ENCODE results near the gene SMARCAL1. TPM values are rescaled to one million over a fixed set of nuclear protein-coding genes. Genes with fewer than 3 reads are reported as not detected.

Gene SMARCAL1
- total and polyA plus RNA-seq, 2 donors (not counting 1 experiment from before 2014, with no cell fraction given): 20.2 to 46.7 TPM

- H3K9me3 Mint-ChIP-seq (ENCODE audit: insufficient read depth): no peaks in the 10 kb centered on the region
- Histone ChIP-seq H3K27me3 (replicated peaks in 1 of 4; ENCODE audit: control extremely low read depth in 1 of 4, control insufficient read depth in 3 of 4, insufficient read depth in 4 of 4, low read length in 3 of 4) (no peaks in the 10 kb centered on the region), H3K9ac (ENCODE audit: low read length) (no peak overlapping the region), H3K36me3 (replicated peaks in 1 of 2; ENCODE audit: control extremely low read depth in 1 of 2, control insufficient read depth in 1 of 2, extremely low read depth in 1 of 2, insufficient read depth in 2 of 2, low read length in 1 of 2) (peaks cover 8 to 20% of the 10 kb centered on the region in 2 experiments), H3K4me3 (ENCODE audit: control extremely low read depth in 1 of 5, extremely low read depth in 1 of 5, insufficient read depth in 1 of 5, low read depth in 2 of 5, low read length in 4 of 5) (no peak overlapping the region), H4K20me1 (ENCODE audit: control insufficient read depth, insufficient read depth, low read length, poor library complexity, severe bottlenecking) (no peaks in the 10 kb centered on the region), H2AFZ (ENCODE audit: insufficient read depth, low read depth, low read length, poor library complexity, severe bottlenecking) (no peak overlapping the region), H3K4me1 (ENCODE audit: control insufficient read depth in 2 of 2, insufficient read depth in 2 of 2, low read length in 2 of 2) (no peaks in the 10 kb centered on the region), H3K27ac (ENCODE audit: low read length in 2 of 2) (no peak overlapping the region), H3K9me3 (ENCODE audit: control extremely low read depth in 1 of 3, control insufficient read depth in 2 of 3, insufficient read depth in 1 of 3, low read length in 2 of 3) (no peaks in the 10 kb centered on the region), H3K4me2 (replicated peaks; ENCODE audit: low read depth, low read length, poor library complexity, severe bottlenecking) (no peak overlapping the region), H3K79me2 (ENCODE audit: control insufficient read depth, insufficient read depth, low read length) (no peaks in the 10 kb centered on the region)
- H3K27ac Mint-ChIP-seq: no peak overlapping the region
- no peaks in the 10 kb centered on the region for H3K4me1 Mint-ChIP-seq
- POLR2A ChIA-PET: no interaction called here
- no peak for TF ChIP-seq CTCF (IDR thresholded peaks at IDR 0.05)
- no peak for TF ChIP-seq EZH2 (IDR thresholded peaks at IDR 0.05; ENCODE audit: borderline replicate concordance, insufficient read depth, low read depth, low read length, poor library complexity, severe bottlenecking)
- 88% methylated on average over 1 of the region's 2 CpGs for WGBS (ENCODE audit: insufficient coverage)
- no peaks in the 10 kb centered on the region for H3K27me3 Mint-ChIP-seq
- CTCF ChIA-PET: no interaction called here
- DNase-seq: no peak
- no peak for ATAC-seq (ENCODE audit: low read depth)
- no peak overlapping the region for H3K4me3 Mint-ChIP-seq
- intact Hi-C loops (cut with micrococcal nuclease): no loop called here
Observed at GRCh38 chr2:216463148-216463547, 50.9 kb downstream of the SMARCAL1 start.

- Mint-ChIP-seq H3K9me3 (ENCODE audit: insufficient read depth) (no peaks in the 10 kb centered on the region), H3K27me3 (no peaks in the 10 kb centered on the region), H3K4me3 (no peak overlapping the region), H3K4me1 (no peaks in the 10 kb centered on the region), H3K27ac (no peak overlapping the region)
- WGBS (ENCODE audit: insufficient coverage): 94% methylated on average over 3 of the region's 6 CpGs
- Histone ChIP-seq H4K20me1 (ENCODE audit: control insufficient read depth, insufficient read depth, low read length, poor library complexity, severe bottlenecking) (no peaks in the 10 kb centered on the region), H3K27ac (ENCODE audit: low read length in 2 of 2) (no peak overlapping the region), H3K36me3 (replicated peaks in 1 of 2; ENCODE audit: control extremely low read depth in 1 of 2, control insufficient read depth in 1 of 2, extremely low read depth in 1 of 2, insufficient read depth in 2 of 2, low read length in 1 of 2) (peaks cover 10 to 20% of the 10 kb centered on the region in 2 experiments), H3K4me1 (ENCODE audit: control insufficient read depth in 2 of 2, insufficient read depth in 2 of 2, low read length in 2 of 2) (no peaks in the 10 kb centered on the region), H3K4me3 (ENCODE audit: control extremely low read depth in 1 of 5, extremely low read depth in 1 of 5, insufficient read depth in 1 of 5, low read depth in 2 of 5, low read length in 4 of 5) (no peak overlapping the region), H3K79me2 (ENCODE audit: control insufficient read depth, insufficient read depth, low read length) (no peaks in the 10 kb centered on the region), H2AFZ (ENCODE audit: insufficient read depth, low read depth, low read length, poor library complexity, severe bottlenecking) (no peak overlapping the region), H3K4me2 (replicated peaks; ENCODE audit: low read depth, low read length, poor library complexity, severe bottlenecking) (no peak overlapping the region), H3K9ac (ENCODE audit: low read length) (no peak overlapping the region), H3K27me3 (replicated peaks in 1 of 4; ENCODE audit: control extremely low read depth in 1 of 4, control insufficient read depth in 3 of 4, insufficient read depth in 4 of 4, low read length in 3 of 4) (no peaks in the 10 kb centered on the region), H3K9me3 (ENCODE audit: control extremely low read depth in 1 of 3, control insufficient read depth in 2 of 3, insufficient read depth in 1 of 3, low read length in 2 of 3) (no peaks in the 10 kb centered on the region)
- ChIA-PET POLR2A (no interaction called here), CTCF (no interaction called here)
- no peak for TF ChIP-seq CTCF (IDR thresholded peaks at IDR 0.05)
- no peak for TF ChIP-seq EZH2 (IDR thresholded peaks at IDR 0.05; ENCODE audit: borderline replicate concordance, insufficient read depth, low read depth, low read length, poor library complexity, severe bottlenecking)
- DNase-seq (no peak), ATAC-seq (ENCODE audit: low read depth) (no peak)
- intact Hi-C loops (cut with micrococcal nuclease): no loop called here
Observed at GRCh38 chr2:216464104-216464720, 51.9 kb downstream of the SMARCAL1 start.

Data from B cell (primary cell).